HL-60 (cell line): ENCODE measurements around the gene FOXL3.

Experiments
- DNase-seq, 2 experiments: peaks; one replicate each; pipeline ENCODE4 v3.0.0-alpha.2; 2010 to 2020; ENCODE audit warnings: low read depth in 1 of 2, low spot score in 1 of 2
- H3K27ac ChIP-seq: fragments of 250-450 bp; sonication (Bioruptor Pico); replicated peaks from 2 replicates; pipeline ENCODE4 v1.5.1; 2020; ENCODE audit warnings: mild to moderate bottlenecking, moderate library complexity
- H3K27me3 ChIP-seq: fragments of 250-450 bp; sonication (Bioruptor Pico); 2 replicates; pipeline ENCODE4 v1.5.1; 2021; ENCODE audit warnings: mild to moderate bottlenecking, moderate library complexity; ENCODE audit not compliant: insufficient read depth, poor library complexity, severe bottlenecking
- H3K4me3 ChIP-seq: replicated peaks from 2 replicates; pipeline ENCODE4 v1.5.1; 2011; ENCODE audit warnings: mild to moderate bottlenecking, control low read depth, low read length; ENCODE audit not compliant: insufficient read depth
- CTCF ChIP-seq: IDR thresholded peaks from one replicate; pipeline ENCODE4 v1.5.1; 2011; ENCODE audit warnings: low read length, control low read depth, inconsistent platforms; ENCODE audit not compliant: insufficient read depth
- GABPA ChIP-seq: IDR thresholded peaks from 2 replicates; pipeline ENCODE4 v1.6.1; 2012; ENCODE audit warnings: low read depth
- POLR2AphosphoS5 ChIP-seq: IDR thresholded peaks from 2 replicates; pipeline ENCODE4 v1.6.1; 2012; ENCODE audit warnings: low read depth
- REST ChIP-seq: IDR thresholded peaks from 2 replicates; pipeline ENCODE4 v1.6.1; 2012; ENCODE audit warnings: low read depth; ENCODE audit not compliant: insufficient replicate concordance
- SPI1 ChIP-seq: IDR thresholded peaks from 2 replicates; pipeline ENCODE4 v1.6.1; 2012; ENCODE audit warnings: low read depth, mild to moderate bottlenecking, borderline replicate concordance

The FOXL3 gene

GRCh38 chr7:304574-305409 is 14.8 kb downstream of the FOXL3 start:
- TF ChIP-seq POLR2AphosphoS5 (no peak), SPI1 (no peak), CTCF (no peak), REST (no peak), GABPA (no peak)
- DNase-seq = no peak
- H3K27ac ChIP-seq = no peak overlapping the region
- H3K27me3 ChIP-seq = no peaks in the 10 kb centered on the region
- no peak overlapping the region for H3K4me3 ChIP-seq

- Histone ChIP-seq H3K4me3 (no peak overlapping the region), H3K27ac (no peak overlapping the region), H3K27me3 (no peaks in the 10 kb centered on the region)
- no peak for TF ChIP-seq CTCF
- TF ChIP-seq SPI1 = no peak
- no peak for TF ChIP-seq REST
- TF ChIP-seq GABPA = no peak
- no peak for TF ChIP-seq POLR2AphosphoS5
- no peak for DNase-seq
Measured at GRCh38 chr7:305410-306151, 15.6 kb downstream of the FOXL3 start.

- no peak overlapping the region for H3K4me3 ChIP-seq
- H3K27ac ChIP-seq = no peak overlapping the region
- TF ChIP-seq CTCF (no peak), REST (no peak), POLR2AphosphoS5 (no peak), GABPA (no peak), SPI1 (no peak)
- DNase-seq = no peak
- H3K27me3 ChIP-seq = no peaks in the 10 kb centered on the region
Measured at GRCh38 chr7:307970-308369, 18.0 kb downstream of the FOXL3 start.
